Astrocyte (in vitro differentiated cells and primary cell): ENCODE measurements around the gene SLC44A3.

ENCODE experiments used
- EZH2 ChIP-seq: IDR thresholded peaks from 2 replicates; pipeline ENCODE4 v1.6.1; 2012; ENCODE audit warnings: mild to moderate bottlenecking, low read length, inconsistent platforms; ENCODE audit not compliant: insufficient read depth
- TF ChIP-seq, protein P1 (sequence below): IDR thresholded peaks from 2 replicates; pipeline ENCODE4 v1.5.1; 2011; ENCODE audit warnings: low read depth, mild to moderate bottlenecking, inconsistent platforms, low read length, moderate library complexity; ENCODE audit not compliant: insufficient read depth

DNA sequence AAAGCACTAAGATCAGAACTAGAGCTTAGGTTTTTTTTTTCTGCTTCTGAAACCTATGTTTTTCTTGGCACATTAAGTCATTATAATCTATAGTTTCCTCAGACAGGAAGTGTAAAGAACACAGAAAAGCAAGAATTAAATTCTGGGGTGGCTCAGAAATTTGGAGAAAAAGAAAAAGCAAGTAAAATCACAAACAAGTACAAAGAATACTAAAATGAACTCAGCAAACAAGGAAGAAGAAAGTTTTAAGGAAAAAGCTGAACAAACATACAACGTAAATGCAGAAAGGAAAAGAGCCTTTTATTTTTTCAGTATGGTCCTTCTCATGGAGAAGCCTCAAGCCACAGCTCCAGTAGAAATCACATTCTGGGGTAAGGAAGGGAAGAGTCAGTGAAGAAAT is 115.3 kb downstream of the SLC44A3 start:
- TF ChIP-seq, protein P1, sequence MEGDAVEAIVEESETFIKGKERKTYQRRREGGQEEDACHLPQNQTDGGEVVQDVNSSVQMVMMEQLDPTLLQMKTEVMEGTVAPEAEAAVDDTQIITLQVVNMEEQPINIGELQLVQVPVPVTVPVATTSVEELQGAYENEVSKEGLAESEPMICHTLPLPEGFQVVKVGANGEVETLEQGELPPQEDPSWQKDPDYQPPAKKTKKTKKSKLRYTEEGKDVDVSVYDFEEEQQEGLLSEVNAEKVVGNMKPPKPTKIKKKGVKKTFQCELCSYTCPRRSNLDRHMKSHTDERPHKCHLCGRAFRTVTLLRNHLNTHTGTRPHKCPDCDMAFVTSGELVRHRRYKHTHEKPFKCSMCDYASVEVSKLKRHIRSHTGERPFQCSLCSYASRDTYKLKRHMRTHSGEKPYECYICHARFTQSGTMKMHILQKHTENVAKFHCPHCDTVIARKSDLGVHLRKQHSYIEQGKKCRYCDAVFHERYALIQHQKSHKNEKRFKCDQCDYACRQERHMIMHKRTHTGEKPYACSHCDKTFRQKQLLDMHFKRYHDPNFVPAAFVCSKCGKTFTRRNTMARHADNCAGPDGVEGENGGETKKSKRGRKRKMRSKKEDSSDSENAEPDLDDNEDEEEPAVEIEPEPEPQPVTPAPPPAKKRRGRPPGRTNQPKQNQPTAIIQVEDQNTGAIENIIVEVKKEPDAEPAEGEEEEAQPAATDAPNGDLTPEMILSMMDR, result no peak
- no peak for TF ChIP-seq EZH2
